Myocyte (in vitro differentiated cells): ENCODE data around the gene TMEM167B. TPM values are rescaled to one million over a fixed set of nuclear protein-coding genes. Genes with fewer than 3 reads are reported as not detected.
A peak's percentile ranks its signal among the peaks of the same experiment; 100 is the strongest.

ENCODE experiments used
- DNase-seq: peaks from one replicate; pipeline ENCODE4 v3.0.0-alpha.2; 2012; ENCODE audit warnings: low read depth
- total RNA-seq: library from RNA; depleted of rRNA; stranded (reverse); fragments of >200 nt; gene quantifications from 2 replicates; pipeline ENCODE4 v1.2.3, GENCODE V29; 2014

Gene TMEM167B
- total RNA-seq, 1 donor from 2014 or later, result 30.5 TPM

- DNase-seq, result no peak
These were observed 10.0 kb upstream of the TMEM167B start for GRCh38 chr1:109080441-109081082.

GRCh38 chr1:109083501-109083900, 7.1 kb upstream of the TMEM167B start:
- DNase-seq, result no peak

- peak; percentile 57 for DNase-seq
These were observed 6.6 kb upstream of the TMEM167B start for GRCh38 chr1:109083923-109084322.

- no peak for DNase-seq
These were observed 5.7 kb upstream of the TMEM167B start for GRCh38 chr1:109084563-109085517.

- DNase-seq, result peak; percentile 79
These were observed 1.1 kb upstream of the TMEM167B start for GRCh38 chr1:109089242-109090015.

DNA sequence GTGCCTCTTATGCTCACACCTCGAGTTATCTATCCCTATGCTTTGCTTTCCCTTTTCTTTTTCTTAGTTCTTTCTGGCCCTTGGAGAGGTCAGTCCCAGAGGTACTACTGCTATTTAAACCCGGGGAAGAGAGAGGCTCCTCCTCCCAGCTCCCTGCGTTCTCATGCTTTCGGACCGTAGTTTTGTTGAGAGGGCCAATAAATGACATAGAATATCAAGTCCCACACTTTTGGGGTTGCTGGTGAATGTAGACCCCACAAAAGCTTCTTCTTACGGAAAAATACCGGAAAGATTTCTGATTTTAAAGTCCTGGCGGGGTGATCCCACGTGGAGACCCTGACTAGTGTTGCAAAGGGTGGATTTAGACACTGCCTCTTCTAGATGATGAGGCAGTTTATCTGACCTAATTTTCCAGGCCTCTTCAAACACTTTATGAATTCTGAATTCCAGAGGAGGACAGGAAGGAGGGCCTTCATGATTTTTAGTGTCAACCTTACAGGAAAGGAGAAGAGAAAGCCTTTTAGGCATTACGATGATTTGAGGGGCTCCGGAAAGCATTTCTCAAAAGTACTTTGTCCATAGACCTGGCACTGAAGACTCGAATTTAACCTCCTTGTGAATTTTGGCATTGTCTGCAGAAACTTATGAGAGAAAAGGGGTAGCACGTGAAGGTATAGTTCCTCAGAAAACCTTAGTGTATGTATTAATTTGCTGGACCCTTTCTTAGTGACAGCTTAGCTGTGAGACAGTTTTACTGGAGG, 694 bp downstream of the TMEM167B start:
- DNase-seq, result peak; percentile 64

- no peak for DNase-seq
These were observed 1.3 kb downstream of the TMEM167B start for GRCh38 chr1:109091839-109092193.

- DNase-seq, result no peak
These were observed 3.8 kb downstream of the TMEM167B start for GRCh38 chr1:109094377-109094803.

- no peak for DNase-seq
These were observed 4.3 kb downstream of the TMEM167B start for GRCh38 chr1:109094871-109095270.

GRCh38 chr1:109095631-109096030, 5.1 kb downstream of the TMEM167B start:
- DNase-seq, result no peak

- no peak for DNase-seq
These were observed 5.6 kb downstream of the TMEM167B start for GRCh38 chr1:109096120-109096519.

- DNase-seq, result peak; percentile 98
These were observed 9.6 kb downstream of the TMEM167B start for GRCh38 chr1:109099938-109100773.

DNA sequence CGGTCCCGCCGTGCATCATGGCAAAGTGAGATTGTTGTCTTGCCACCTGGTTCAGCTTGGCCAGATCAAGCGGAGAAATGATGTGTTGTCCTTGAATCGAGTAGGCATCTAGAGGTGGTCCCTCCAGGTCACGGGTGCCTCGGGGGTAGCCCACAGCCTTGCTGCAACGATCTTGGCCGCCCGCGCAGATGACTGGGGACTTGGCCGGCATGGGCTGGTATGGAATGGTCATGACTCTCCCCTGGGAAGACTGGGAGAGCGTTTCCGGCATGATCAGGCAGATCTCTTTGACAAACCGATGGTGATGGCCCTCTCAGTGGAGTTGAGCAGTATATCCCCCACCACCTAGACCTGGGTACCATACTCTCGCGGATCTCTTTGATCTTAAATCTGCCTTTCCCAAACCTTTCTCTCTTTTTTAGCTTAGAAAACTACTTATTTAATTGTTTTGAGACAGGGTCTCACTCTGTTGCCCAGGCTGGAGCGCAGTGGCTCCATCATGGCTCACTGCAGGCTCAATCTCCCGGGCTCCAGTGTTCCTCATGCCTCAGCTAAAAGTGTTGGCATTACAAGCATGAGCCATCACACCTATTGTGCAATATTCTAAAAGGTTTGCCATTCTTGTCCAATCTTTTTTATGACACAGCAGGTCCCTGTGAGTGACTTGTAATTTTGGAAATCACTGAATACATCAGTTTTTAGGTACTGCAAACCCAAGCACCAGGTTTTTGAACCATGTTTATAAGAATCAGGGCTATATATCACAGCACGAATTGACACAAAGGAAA, 14.0 kb downstream of the TMEM167B start:
- DNase-seq, result no peak

DNA sequence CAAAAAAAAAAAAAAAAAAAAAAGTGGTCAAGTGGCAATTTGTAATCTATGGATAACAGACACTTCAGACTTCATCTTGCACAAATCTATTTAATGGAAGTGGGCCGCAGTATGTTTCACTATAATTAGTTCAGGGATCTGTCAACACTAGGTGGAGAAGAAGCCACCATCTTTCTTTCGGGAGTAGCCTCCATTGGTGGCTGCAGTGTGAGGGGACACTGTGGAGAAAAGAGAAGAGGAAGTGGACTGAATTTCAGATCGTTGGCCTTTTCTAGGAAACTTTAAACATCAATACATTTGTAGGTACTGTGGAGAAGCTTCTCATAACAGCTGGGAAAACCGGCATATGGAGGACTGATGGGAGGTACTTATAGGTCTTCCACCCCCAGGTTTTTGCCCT, 15.3 kb downstream of the TMEM167B start:
- no peak for DNase-seq

DNA sequence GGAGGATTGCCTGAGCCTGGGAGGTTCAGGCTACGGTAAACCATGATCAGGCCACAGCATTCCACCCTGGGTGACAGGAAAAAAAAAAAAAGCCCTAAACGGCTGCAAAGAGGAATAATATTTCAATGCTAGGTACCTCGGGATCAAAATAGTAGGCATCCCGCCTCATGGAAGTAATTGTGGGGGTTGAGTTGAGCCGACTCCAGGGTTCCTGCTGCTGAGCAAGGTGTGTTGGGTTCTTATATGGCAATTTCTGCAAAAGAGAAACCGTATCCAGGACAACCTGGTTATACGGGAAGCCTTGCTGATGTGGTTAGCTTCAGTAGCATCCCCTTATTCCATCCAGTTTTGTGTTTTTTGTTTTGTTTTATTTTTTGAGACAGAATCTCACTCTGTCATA, 17.2 kb downstream of the TMEM167B start:
- no peak for DNase-seq

GRCh38 chr1:109109906-109110305, 19.3 kb downstream of the TMEM167B start:
- DNase-seq, result no peak

GRCh38 chr1:109111386-109112055, 21.0 kb downstream of the TMEM167B start:
- no peak for DNase-seq

DNA sequence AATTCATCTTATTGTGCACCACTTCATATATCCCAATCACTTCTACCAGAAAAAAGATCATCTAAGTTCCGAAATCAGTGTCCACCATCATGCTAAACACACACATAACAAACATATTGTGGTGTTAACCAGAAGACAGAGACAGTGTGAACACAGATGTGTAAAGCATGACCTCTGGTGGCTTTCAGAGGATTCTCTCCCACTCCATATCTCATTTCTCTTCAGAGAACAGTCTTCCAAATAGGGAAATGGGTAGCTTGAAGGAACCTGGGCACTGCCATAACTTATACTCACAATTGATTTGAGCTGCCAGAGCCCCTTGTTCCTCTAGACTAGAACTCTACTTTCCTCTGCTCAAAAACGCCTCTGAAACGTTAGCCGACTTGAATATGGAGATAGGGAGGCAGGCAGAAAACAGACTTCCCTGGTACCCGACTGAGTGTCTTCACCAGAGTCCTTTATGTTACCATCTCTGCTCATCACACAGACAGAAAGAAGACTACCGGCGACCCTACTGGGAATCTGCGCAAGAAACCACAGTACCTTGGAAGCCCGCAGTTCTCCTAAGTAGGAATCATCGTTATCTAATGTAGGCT, 21.6 kb downstream of the TMEM167B start:
- peak; percentile 59 for DNase-seq
